Panc1 (cell line): ENCODE results near the gene RAB40A. TPM values are rescaled to one million over a fixed set of nuclear protein-coding genes. Genes with fewer than 3 reads are reported as not detected.

Experiments
- ATAC-seq: fragments of 200-7000 bp; cut with Tn5 transposase; 2 replicates; pipeline ENCODE4 v1.9.1; 2020; ENCODE audit warnings: mild to moderate bottlenecking, moderate library complexity
- BruUV-seq: library from RNA; stranded (reverse); fragments of 400-500 nt; replicated peaks from 2 replicates; lab custom pipeline; 2021; lab: Mats Ljungman, UMichigan
- CTCF ChIA-PET: fragments of 300-600 bp; sonication (Branson Sonifier 250); formaldehyde crosslinking; loops from one replicate; lab custom pipeline; 2022; ENCODE audit warnings: antibody characterized with exemption; lab: Charles Lee
- POLR2A ChIA-PET: fragments of 300-600 bp; sonication (Branson Sonifier 250); formaldehyde crosslinking; loops from one replicate; lab custom pipeline; 2022; ENCODE audit warnings: antibody characterized with exemption; lab: Charles Lee
- DNase-seq: peaks from one replicate; pipeline ENCODE4 v3.0.0-alpha.2; 2010; ENCODE audit warnings: low read depth, low spot score
- H3K27ac ChIP-seq: 2 replicates; pipeline ENCODE4 v1.5.1; 2011; ENCODE audit warnings: mild to moderate bottlenecking, low read length, inconsistent platforms
- H3K27me3 ChIP-seq: fragments of 200-500 bp; sonication (Bioruptor generic); 2 replicates; pipeline ENCODE4 v1.6.0; 2014; ENCODE audit warnings: low read length, inconsistent platforms; ENCODE audit not compliant: control insufficient read depth, insufficient read depth
- H3K36me3 ChIP-seq: fragments of 200-500 bp; sonication (Bioruptor generic); 2 replicates; pipeline ENCODE4 v1.5.1; 2014; ENCODE audit warnings: inconsistent platforms, mild to moderate bottlenecking, low read length, moderate library complexity; ENCODE audit not compliant: control insufficient read depth, insufficient read depth
- H3K4me1 ChIP-seq: 2 replicates; pipeline ENCODE4 v1.5.1; 2011; ENCODE audit warnings: inconsistent platforms, mild to moderate bottlenecking, low read length, moderate library complexity; ENCODE audit not compliant: control insufficient read depth, insufficient read depth
- H3K4me3 ChIP-seq, 2 experiments: 2 replicates each; pipeline ENCODE4 v1.5.1; 2011 to 2012; ENCODE audit warnings: low read depth in 2 of 2, low read length in 2 of 2, mild to moderate bottlenecking in 2 of 2, inconsistent platforms in 1 of 2, moderate library complexity in 1 of 2
- H3K9me3 ChIP-seq: fragments of 200-500 bp; sonication (Bioruptor generic); 2 replicates; pipeline ENCODE4 v1.5.1; 2014; ENCODE audit warnings: low read depth, mild to moderate bottlenecking, inconsistent platforms, low read length, moderate library complexity; ENCODE audit not compliant: control insufficient read depth, insufficient read depth
- CTCF ChIP-seq: fragments of 450-650 bp; IDR thresholded peaks from 2 replicates; pipeline ENCODE4 v1.5.1; 2017; ENCODE audit warnings: mild to moderate bottlenecking
- POLR2AphosphoS5 ChIP-seq: IDR thresholded peaks from 2 replicates; pipeline ENCODE4 v1.6.1; 2012; ENCODE audit warnings: mild to moderate bottlenecking, low read depth, low read length, moderate library complexity
- REST ChIP-seq, 2 experiments: IDR thresholded peaks; 2 replicates each; pipeline ENCODE4 v1.6.1; 2011 to 2012; ENCODE audit warnings: low read depth in 2 of 2, control low read depth in 1 of 2, low read length in 1 of 2, mild to moderate bottlenecking in 1 of 2, moderate library complexity in 1 of 2; ENCODE audit not compliant: insufficient read depth in 1 of 2
- SIN3A ChIP-seq: IDR thresholded peaks from 2 replicates; pipeline ENCODE4 v1.6.1; 2012; ENCODE audit warnings: low read depth, mild to moderate bottlenecking, low read length, moderate library complexity, borderline replicate concordance; ENCODE audit not compliant: insufficient read depth
- TCF7L2 ChIP-seq: IDR thresholded peaks from 2 replicates; pipeline ENCODE4 v1.6.1; 2011; ENCODE audit warnings: mild to moderate bottlenecking, low read depth, low read length, inconsistent platforms
- in situ Hi-C: cut with HindIII; loops from 2 replicates; pipeline ENCODE4 v1.10.0; 2016; ENCODE audit warnings: low sequenced_read_pairs, low pct_unique_long_range_greater_than_20kb
- intact Hi-C: fragments of 100-400 bp; cut with micrococcal nuclease; formaldehyde crosslinking; loops from one replicate; pipeline ENCODE4 v1.10.0; 2022; ENCODE audit not compliant: unreplicated experiment
- total RNA-seq: library from RNA; stranded (reverse); gene quantifications from one replicate; pipeline ENCODE4 v1.2.1, GENCODE V29; 2021; ENCODE audit not compliant: unreplicated experiment

The RAB40A gene
- total RNA-seq, 1 experiment from 2014 or later = 0.26 TPM

GRCh38 chrX:103540145-103540544, 20.9 kb upstream of the RAB40A start:
- H3K4me3 ChIP-seq = no peak overlapping the region
- DNase-seq (no peak), ATAC-seq (no peak)
- TF ChIP-seq CTCF (no peak), TCF7L2 (no peak), SIN3A (no peak), REST (IDR thresholded peaks at IDR 0.05; ENCODE audit: insufficient read depth in 1 of 2, low read depth in 2 of 2, low read length in 1 of 2) (no peak), POLR2AphosphoS5 (no peak)
- in situ Hi-C loops (no loop called here), intact Hi-C loops (no loop called here)
- POLR2A ChIA-PET = no interaction called here
- CTCF ChIA-PET = no interaction called here
- H3K27me3 ChIP-seq = no peaks in the 10 kb centered on the region
- no peaks in the 10 kb centered on the region for H3K9me3 ChIP-seq
- H3K27ac ChIP-seq = no peak overlapping the region
- no TSS peak for BruUV-seq
- no peaks in the 10 kb centered on the region for H3K4me1 ChIP-seq
- H3K36me3 ChIP-seq = no peaks in the 10 kb centered on the region

GRCh38 chrX:103539695-103540094, 20.4 kb upstream of the RAB40A start:
- CTCF ChIA-PET = no interaction called here
- TF ChIP-seq CTCF (no peak), TCF7L2 (no peak), SIN3A (no peak), POLR2AphosphoS5 (no peak), REST (IDR thresholded peaks at IDR 0.05; ENCODE audit: insufficient read depth in 1 of 2, low read depth in 2 of 2, low read length in 1 of 2) (no peak)
- ATAC-seq (no peak), DNase-seq (no peak)
- intact Hi-C loops = no loop called here
- H3K27ac ChIP-seq = no peak overlapping the region
- H3K27me3 ChIP-seq = no peaks in the 10 kb centered on the region
- no peaks in the 10 kb centered on the region for H3K4me1 ChIP-seq
- in situ Hi-C loops = no loop called here
- no peaks in the 10 kb centered on the region for H3K9me3 ChIP-seq
- H3K4me3 ChIP-seq = no peak overlapping the region
- H3K36me3 ChIP-seq = no peaks in the 10 kb centered on the region
- POLR2A ChIA-PET = no interaction called here
- no TSS peak for BruUV-seq
